ENCODE data around the gene PTPA. TPM values are rescaled to one million over a fixed set of nuclear protein-coding genes. Genes with fewer than 3 reads are reported as not detected.

Gene PTPA
- total RNA-seq, 4 donors from 2014 or later, result 48.7 to 65.7 (median 51.9) TPM

- Histone ChIP-seq H3K4me3 (peak overlapping the region in 2 of 4 donors; percentile 66 to 76), H3K36me3 (peaks cover 0 to 4% (median 0%) of the 10 kb centered on the region in 3 donors), H3K9me3 (no peaks in the 10 kb centered on the region), H3K4me1 (peaks cover 0 to 54% (median 15%) of the 10 kb centered on the region in 4 donors), H3K27ac (peak overlapping the region; percentile 72 to 96 (median 90)), H3K27me3 (no peaks in the 10 kb centered on the region)
- DNase-seq, result no peak
- no peak for TF ChIP-seq POLR2A (IDR thresholded peaks at IDR 0.05)
- no peak for TF ChIP-seq CTCF (IDR thresholded peaks at IDR 0.05)
These were observed 31.4 kb upstream of the PTPA start for GRCh38 chr9:129079829-129080228.

GRCh38 chr9:129080298-129080600 lies 31.0 kb upstream of the PTPA start:
- Histone ChIP-seq H3K4me3 (peak overlapping the region; percentile 66 to 91 (median 78)), H3K9me3 (no peaks in the 10 kb centered on the region), H3K27ac (peak overlapping the region; percentile 72 to 96 (median 90)), H3K4me1 (peaks cover 0 to 54% (median 15%) of the 10 kb centered on the region in 4 donors), H3K27me3 (no peaks in the 10 kb centered on the region), H3K36me3 (peaks cover 0 to 8% (median 0%) of the 10 kb centered on the region in 3 donors)
- no peak for DNase-seq
- no peak for TF ChIP-seq POLR2A (IDR thresholded peaks at IDR 0.05)
- TF ChIP-seq CTCF (IDR thresholded peaks at IDR 0.05), result no peak

GRCh38 chr9:129080601-129081387 lies 30.4 kb upstream of the PTPA start, which contains the start of gene DOLPP1:
Gene DOLPP1, plus strand, starts transcription at chr9:129081111. Its CDS starts 21 bp downstream, at chr9:129081132.
- peak; percentile 97 to 99 (median 99) for DNase-seq
- peak in 1 of 6 experiments; percentile 2 for TF ChIP-seq CTCF (IDR thresholded peaks at IDR 0.05)
- peak; percentile 84 to 87 for TF ChIP-seq POLR2A (IDR thresholded peaks at IDR 0.05)
- Histone ChIP-seq H3K36me3 (peaks cover 0 to 14% (median 0%) of the 10 kb centered on the region in 3 donors), H3K9me3 (no peaks in the 10 kb centered on the region), H3K27ac (peak within 1 kb of the TSS; percentile 84 to 96 (median 90)), H3K27me3 (no peaks in the 10 kb centered on the region), H3K4me3 (peak within 1 kb of the TSS; percentile 66 to 91 (median 78)), H3K4me1 (peaks cover 0 to 54% (median 15%) of the 10 kb centered on the region in 4 donors)

DNA sequence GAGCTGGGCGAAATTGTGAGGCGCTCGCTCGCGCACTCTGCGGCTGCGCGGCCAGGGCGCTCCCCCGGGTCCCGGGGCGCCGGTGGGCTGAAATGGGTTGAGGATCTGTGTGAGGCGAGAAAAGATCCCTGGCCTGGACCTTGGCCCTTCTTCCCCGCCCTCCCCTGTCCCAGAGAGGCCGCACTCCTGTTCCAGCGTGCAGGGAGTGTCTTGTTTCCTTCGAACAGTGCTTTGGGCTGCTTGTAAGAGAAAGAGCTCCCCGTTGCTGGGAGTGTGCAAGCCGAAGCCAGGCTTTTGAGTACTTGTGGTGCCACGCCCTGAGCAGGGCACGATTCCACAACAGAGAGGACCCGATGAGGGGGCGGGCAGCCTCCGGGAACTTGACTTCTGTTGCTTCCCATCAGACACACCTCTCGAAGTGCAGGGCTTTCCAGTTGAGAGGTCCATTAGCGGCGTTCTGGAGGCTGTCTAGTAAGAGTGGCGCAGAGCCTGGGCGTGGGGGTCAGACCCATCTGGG lies 29.8 kb upstream of the PTPA start:
- peaks cover 0 to 51% (median 15%) of the 10 kb centered on the region in 4 donors for H3K4me1 ChIP-seq
- H3K27ac ChIP-seq, result peak overlapping the region; percentile 84 to 96 (median 90)
- peak overlapping the region; percentile 66 to 91 (median 78) for H3K4me3 ChIP-seq
- no peaks in the 10 kb centered on the region for H3K27me3 ChIP-seq
- TF ChIP-seq CTCF (IDR thresholded peaks at IDR 0.05) (no peak), POLR2A (IDR thresholded peaks at IDR 0.05) (no peak)
- no peaks in the 10 kb centered on the region for H3K9me3 ChIP-seq
- H3K36me3 ChIP-seq, result peaks cover 0 to 20% (median 0%) of the 10 kb centered on the region in 3 donors
- DNase-seq, result no peak

DNA sequence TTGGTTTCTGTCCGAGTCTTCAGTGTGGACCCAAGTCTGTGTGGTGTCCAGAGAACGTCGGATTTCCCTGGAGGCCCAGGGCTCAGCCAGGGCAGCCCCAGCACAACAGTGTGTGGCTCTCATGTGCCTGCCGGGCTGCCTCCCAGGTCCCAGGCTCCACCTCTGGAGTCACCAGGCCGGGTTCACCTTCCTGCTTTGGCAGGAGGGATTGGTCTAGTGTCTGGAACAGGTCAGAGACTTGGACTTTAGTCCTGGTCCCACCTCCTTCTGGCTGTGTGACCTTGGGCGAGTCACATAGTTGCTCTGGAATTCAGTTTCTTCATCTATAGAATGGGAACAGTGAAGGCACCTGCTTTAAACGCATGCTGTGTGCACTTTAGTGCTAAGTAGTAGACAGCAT lies 27.1 kb upstream of the PTPA start:
- DNase-seq, result peak in 2 of 3 donors; percentile 68 to 76
- peak overlapping the region in 1 of 4 donors; percentile 81 for H3K27ac ChIP-seq
- peak; percentile 33 to 75 for TF ChIP-seq POLR2A (IDR thresholded peaks at IDR 0.05)
- TF ChIP-seq CTCF (IDR thresholded peaks at IDR 0.05), result no peak
- peaks cover 0 to 45% (median 0%) of the 10 kb centered on the region in 3 donors for H3K36me3 ChIP-seq
- H3K4me1 ChIP-seq, result peaks cover 0 to 39% (median 15%) of the 10 kb centered on the region in 4 donors
- H3K9me3 ChIP-seq, result no peaks in the 10 kb centered on the region
- no peaks in the 10 kb centered on the region for H3K27me3 ChIP-seq
- H3K4me3 ChIP-seq, result no peak overlapping the region

All from Peyer's patch (tissue), 4 donors.